ENCODE measurements around the gene HIP1. TPM values are rescaled to one million over a fixed set of nuclear protein-coding genes. Genes with fewer than 3 reads are reported as not detected.
A peak's percentile ranks its signal among the peaks of the same experiment; 100 is the strongest.
"Not testable (repeated sequence)": the region's sequence is repeated elsewhere in the genome, so short reads cannot be mapped to it uniquely, and the experiment has no call there.

HIP1 gene
- polyA plus RNA-seq, 4 donors, result 32.1 to 36.8 (median 35.4) TPM

- no peak for DNase-seq (ENCODE audit: low read depth in 4 of 4, low spot score in 3 of 4)
These were observed 147.1 kb downstream of the HIP1 start for GRCh38 chr7:75591467-75592255.

- DNase-seq (ENCODE audit: low read depth in 4 of 4, low spot score in 3 of 4), result no peak
These were observed 148.3 kb downstream of the HIP1 start for GRCh38 chr7:75590373-75591005.

- DNase-seq (ENCODE audit: low read depth in 4 of 4, low spot score in 3 of 4), result no peak
These were observed 154.4 kb downstream of the HIP1 start for GRCh38 chr7:75584354-75584753.

GRCh38 chr7:75583255-75583654, 155.5 kb downstream of the HIP1 start:
- DNase-seq (ENCODE audit: low read depth in 4 of 4, low spot score in 3 of 4), result no peak

- DNase-seq (ENCODE audit: low read depth in 4 of 4, low spot score in 3 of 4), result no peak
These were observed 158.8 kb downstream of the HIP1 start for GRCh38 chr7:75579899-75580298.

- DNase-seq (ENCODE audit: low read depth in 4 of 4, low spot score in 3 of 4), result no peak
These were observed 160.7 kb downstream of the HIP1 start for GRCh38 chr7:75578081-75578480.

- DNase-seq (ENCODE audit: low read depth in 4 of 4, low spot score in 3 of 4), result no peak
These were observed 163.1 kb downstream of the HIP1 start for GRCh38 chr7:75575488-75576121.

GRCh38 chr7:75573477-75574019, 165.2 kb downstream of the HIP1 start:
- no peak for DNase-seq (ENCODE audit: low read depth in 4 of 4, low spot score in 3 of 4)

- no peak for DNase-seq (ENCODE audit: low read depth in 4 of 4, low spot score in 3 of 4)
These were observed 165.9 kb downstream of the HIP1 start for GRCh38 chr7:75572814-75573213.

- DNase-seq (ENCODE audit: low read depth in 4 of 4, low spot score in 3 of 4), result no peak
These were observed 166.3 kb downstream of the HIP1 start for GRCh38 chr7:75572396-75572795.

GRCh38 chr7:75571209-75571608, 167.5 kb downstream of the HIP1 start:
- no peak for DNase-seq (ENCODE audit: low read depth in 4 of 4, low spot score in 3 of 4)

GRCh38 chr7:75569629-75570282, 169.0 kb downstream of the HIP1 start:
- DNase-seq (ENCODE audit: low read depth in 4 of 4, low spot score in 3 of 4), result not testable (repeated sequence)

- no peak for DNase-seq (ENCODE audit: low read depth in 4 of 4, low spot score in 3 of 4)
These were observed 170.7 kb downstream of the HIP1 start for GRCh38 chr7:75567948-75568595.

- peak; percentile 63 to 72 (median 69) for DNase-seq (ENCODE audit: low read depth in 4 of 4, low spot score in 3 of 4)
These were observed 173.5 kb downstream of the HIP1 start for GRCh38 chr7:75565132-75565837.

- DNase-seq (ENCODE audit: low read depth in 4 of 4, low spot score in 3 of 4), result no peak
These were observed 175.6 kb downstream of the HIP1 start for GRCh38 chr7:75563171-75563570.

GRCh38 chr7:75559976-75560365, 178.8 kb downstream of the HIP1 start:
- peak in 1 of 4 donors; percentile 16 for DNase-seq (ENCODE audit: low read depth in 4 of 4, low spot score in 3 of 4)

GRCh38 chr7:75559355-75559975, 179.3 kb downstream of the HIP1 start:
- DNase-seq (ENCODE audit: low read depth in 4 of 4, low spot score in 3 of 4), result peak in 1 of 4 donors; percentile 29

GRCh38 chr7:75556835-75557234, 181.9 kb downstream of the HIP1 start:
- not testable (repeated sequence) for DNase-seq (ENCODE audit: low read depth in 4 of 4, low spot score in 3 of 4)

- no peak for DNase-seq (ENCODE audit: low read depth in 4 of 4, low spot score in 3 of 4)
These were observed 183.0 kb downstream of the HIP1 start for GRCh38 chr7:75555736-75556135.
